Measurements from ENCODE around the gene UMPS.
"Not testable (repeated sequence)": the region's sequence is repeated elsewhere in the genome, so short reads cannot be mapped to it uniquely, and the experiment has no call there.

UMPS gene

GRCh38 chr3:124782377-124782712, 52.1 kb downstream of the UMPS start:
- Mint-ChIP-seq H3K27me3 (peaks cover 32% of the 10 kb centered on the region), H3K4me1 (peaks cover 10% of the 10 kb centered on the region)
- DNase-seq, H3K27ac Mint-ChIP-seq, H3K4me3 Mint-ChIP-seq, H3K36me3 Mint-ChIP-seq, H3K9me3 Mint-ChIP-seq, CTCF ChIA-PET: not testable (repeated sequence)

- no peaks in the 10 kb centered on the region for H3K9me3 Mint-ChIP-seq
- H3K27ac Mint-ChIP-seq, result no peak overlapping the region
- peaks cover 27% of the 10 kb centered on the region for H3K27me3 Mint-ChIP-seq
- CTCF ChIA-PET, result interaction anchor here (1.0 kb wide), 1 partner anchor 117 kb away, joined by 3 read pairs; no protein-coding TSS in a partner anchor
- no peaks in the 10 kb centered on the region for H3K36me3 Mint-ChIP-seq
- DNase-seq, result no peak
- peaks cover 10% of the 10 kb centered on the region for H3K4me1 Mint-ChIP-seq
- no peak overlapping the region for H3K4me3 Mint-ChIP-seq
These were observed 53.4 kb downstream of the UMPS start for GRCh38 chr3:124783696-124784095.

- H3K27me3 Mint-ChIP-seq, result peaks cover 19% of the 10 kb centered on the region
- H3K9me3 Mint-ChIP-seq, result no peaks in the 10 kb centered on the region
- no peak overlapping the region for H3K27ac Mint-ChIP-seq
- DNase-seq, result no peak
- no peaks in the 10 kb centered on the region for H3K36me3 Mint-ChIP-seq
- CTCF ChIA-PET, result interaction anchor here (0.6 to 1.0 kb wide), 2 partner anchors 116 to 119 kb away, joined by 3 to 5 read pairs; no protein-coding TSS in a partner anchor
- no peak overlapping the region for H3K4me3 Mint-ChIP-seq
- H3K4me1 Mint-ChIP-seq, result peaks cover 10% of the 10 kb centered on the region
These were observed 54.6 kb downstream of the UMPS start for GRCh38 chr3:124784686-124785382.

GRCh38 chr3:124785973-124786372, 55.7 kb downstream of the UMPS start:
- CTCF ChIA-PET, result interaction anchor here (0.6 to 3.5 kb wide), 8 partner anchors 8 to 116 kb away, joined by 3 to 28 read pairs (median 4); no protein-coding TSS in a partner anchor
- peaks cover 3% of the 10 kb centered on the region for H3K4me1 Mint-ChIP-seq
- no peaks in the 10 kb centered on the region for H3K36me3 Mint-ChIP-seq
- no peak for DNase-seq
- H3K4me3 Mint-ChIP-seq, result no peak overlapping the region
- H3K27me3 Mint-ChIP-seq, result peaks cover 16% of the 10 kb centered on the region
- no peak overlapping the region for H3K27ac Mint-ChIP-seq
- no peaks in the 10 kb centered on the region for H3K9me3 Mint-ChIP-seq

- Mint-ChIP-seq H3K36me3 (no peaks in the 10 kb centered on the region), H3K9me3 (no peaks in the 10 kb centered on the region), H3K4me3 (no peak overlapping the region), H3K27ac (no peak overlapping the region), H3K4me1 (no peaks in the 10 kb centered on the region), H3K27me3 (peaks cover 20% of the 10 kb centered on the region)
- DNase-seq, result no peak
- CTCF ChIA-PET, result interaction anchor here (0.6 to 3.5 kb wide), 9 partner anchors 9 to 798 kb away, joined by 3 to 28 read pairs (median 4); no protein-coding TSS in a partner anchor
These were observed 56.4 kb downstream of the UMPS start for GRCh38 chr3:124786511-124787241.

GRCh38 chr3:124787476-124788195, 57.4 kb downstream of the UMPS start:
- no peaks in the 10 kb centered on the region for H3K4me1 Mint-ChIP-seq
- H3K27me3 Mint-ChIP-seq, result peaks cover 24% of the 10 kb centered on the region
- H3K27ac Mint-ChIP-seq, result no peak overlapping the region
- no peak for DNase-seq
- no peaks in the 10 kb centered on the region for H3K9me3 Mint-ChIP-seq
- H3K4me3 Mint-ChIP-seq, result no peak overlapping the region
- H3K36me3 Mint-ChIP-seq, result no peaks in the 10 kb centered on the region
- CTCF ChIA-PET, result interaction anchor here (1.5 to 3.5 kb wide), 4 partner anchors 10 to 114 kb away, joined by 3 to 28 read pairs (median 10); no protein-coding TSS in a partner anchor

- no peaks in the 10 kb centered on the region for H3K9me3 Mint-ChIP-seq
- no peaks in the 10 kb centered on the region for H3K36me3 Mint-ChIP-seq
- no peak overlapping the region for H3K4me3 Mint-ChIP-seq
- no peaks in the 10 kb centered on the region for H3K4me1 Mint-ChIP-seq
- H3K27ac Mint-ChIP-seq, result no peak overlapping the region
- H3K27me3 Mint-ChIP-seq, result peaks cover 28% of the 10 kb centered on the region
- DNase-seq, result no peak
- CTCF ChIA-PET, result interaction anchor here (1.6 to 3.5 kb wide), 3 partner anchors 11 to 113 kb away, joined by 3 to 28 read pairs (median 16); no protein-coding TSS in a partner anchor
These were observed 58.0 kb downstream of the UMPS start for GRCh38 chr3:124788254-124788745.

GRCh38 chr3:124789103-124789502, 58.9 kb downstream of the UMPS start:
- H3K27me3 Mint-ChIP-seq, result peaks cover 30% of the 10 kb centered on the region
- CTCF ChIA-PET, result interaction anchor here (1.6 to 3.5 kb wide), 3 partner anchors 10 to 113 kb away, joined by 3 to 28 read pairs (median 16); no protein-coding TSS in a partner anchor
- DNase-seq, H3K4me3 Mint-ChIP-seq, H3K4me1 Mint-ChIP-seq, H3K27ac Mint-ChIP-seq, H3K36me3 Mint-ChIP-seq, H3K9me3 Mint-ChIP-seq: not testable (repeated sequence)

- CTCF ChIA-PET, result interaction anchor here (1.0 kb wide), 1 partner anchor 110 kb away, joined by 3 read pairs; no protein-coding TSS in a partner anchor
- H3K27ac Mint-ChIP-seq, result no peak overlapping the region
- no peaks in the 10 kb centered on the region for H3K9me3 Mint-ChIP-seq
- no peak overlapping the region for H3K4me3 Mint-ChIP-seq
- H3K36me3 Mint-ChIP-seq, result no peaks in the 10 kb centered on the region
- peaks cover 35% of the 10 kb centered on the region for H3K27me3 Mint-ChIP-seq
- H3K4me1 Mint-ChIP-seq, result no peaks in the 10 kb centered on the region
- DNase-seq, result no peak
These were observed 60.9 kb downstream of the UMPS start for GRCh38 chr3:124791142-124791541.

GRCh38 chr3:124791639-124792151, 61.4 kb downstream of the UMPS start:
- peaks cover 35% of the 10 kb centered on the region for H3K27me3 Mint-ChIP-seq
- CTCF ChIA-PET, result interaction anchor here (1.0 to 1.3 kb wide), 2 partner anchors 9 to 110 kb away, joined by 3 to 4 read pairs; no protein-coding TSS in a partner anchor
- no peak overlapping the region for H3K4me3 Mint-ChIP-seq
- no peaks in the 10 kb centered on the region for H3K4me1 Mint-ChIP-seq
- DNase-seq, result no peak
- H3K9me3 Mint-ChIP-seq, result no peaks in the 10 kb centered on the region
- no peaks in the 10 kb centered on the region for H3K36me3 Mint-ChIP-seq
- no peak overlapping the region for H3K27ac Mint-ChIP-seq

GRCh38 chr3:124792341-124793040, 62.2 kb downstream of the UMPS start:
- CTCF ChIA-PET, result interaction anchor here (1.3 kb wide), 1 partner anchor 9 kb away, joined by 4 read pairs; no protein-coding TSS in a partner anchor
- no peak overlapping the region for H3K27ac Mint-ChIP-seq

GRCh38 chr3:124793054-124793739, 62.9 kb downstream of the UMPS start:
- DNase-seq, result no peak
- H3K4me1 Mint-ChIP-seq, result no peaks in the 10 kb centered on the region

More at GRCh38 chr3:124792341-124793040, 62.2 kb downstream of the UMPS start:
- H3K4me1 Mint-ChIP-seq, result no peaks in the 10 kb centered on the region
- DNase-seq, result no peak
- H3K4me3 Mint-ChIP-seq, result no peak overlapping the region
- H3K27me3 Mint-ChIP-seq, result peaks cover 40% of the 10 kb centered on the region
- H3K36me3 Mint-ChIP-seq, result no peaks in the 10 kb centered on the region
- H3K9me3 Mint-ChIP-seq, result no peaks in the 10 kb centered on the region

More at GRCh38 chr3:124793054-124793739, 62.9 kb downstream of the UMPS start:
- no peaks in the 10 kb centered on the region for H3K36me3 Mint-ChIP-seq
- H3K9me3 Mint-ChIP-seq, result no peaks in the 10 kb centered on the region
- peaks cover 42% of the 10 kb centered on the region for H3K27me3 Mint-ChIP-seq
- CTCF ChIA-PET, result interaction anchor here (1.3 kb wide), 1 partner anchor 8 kb away, joined by 4 read pairs; no protein-coding TSS in a partner anchor
- no peak overlapping the region for H3K4me3 Mint-ChIP-seq
- no peak overlapping the region for H3K27ac Mint-ChIP-seq
